GM23338 (cell line): ENCODE results near the gene SMNDC1. TPM values are rescaled to one million over a fixed set of nuclear protein-coding genes. Genes with fewer than 3 reads are reported as not detected.

ENCODE experiments used
- ATAC-seq: fragments of 200-7000 bp; cut with Tn5 transposase; 3 replicates; pipeline ENCODE4 v1.9.1; 2020
- DNase-seq: peaks from one replicate; pipeline ENCODE4 v3.0.0-alpha.2; 2015; ENCODE audit warnings: low spot score
- H2AFZ ChIP-seq: fragments of 200-600 bp; sonication (generic); 2 replicates; pipeline ENCODE4 v1.8.0; 2016; ENCODE audit warnings: antibody characterized with exemption, mild to moderate bottlenecking, moderate library complexity
- H3F3A ChIP-seq: fragments of 200-600 bp; sonication (generic); replicated peaks from 2 replicates; pipeline ENCODE4 v1.8.0; 2017; ENCODE audit warnings: antibody characterized with exemption, mixed run types, low read depth
- H3K27ac ChIP-seq: fragments of 200-600 bp; sonication (generic); 2 replicates; pipeline ENCODE4 v1.6.1; 2016; ENCODE audit warnings: low read depth
- H3K27me3 ChIP-seq: fragments of 200-600 bp; sonication (generic); 2 replicates; pipeline ENCODE4 v1.8.0; 2016; ENCODE audit warnings: mild to moderate bottlenecking, mixed run types, moderate library complexity; ENCODE audit not compliant: insufficient read depth
- H3K36me3 ChIP-seq: fragments of 200-600 bp; sonication (generic); 2 replicates; pipeline ENCODE4 v1.8.0; 2016; ENCODE audit warnings: mild to moderate bottlenecking; ENCODE audit not compliant: insufficient read depth
- H3K4me1 ChIP-seq: fragments of 200-600 bp; sonication (generic); 2 replicates; pipeline ENCODE4 v1.8.0; 2016; ENCODE audit warnings: mild to moderate bottlenecking, moderate library complexity; ENCODE audit not compliant: insufficient read depth
- H3K4me2 ChIP-seq: fragments of 200-600 bp; sonication (generic); 2 replicates; pipeline ENCODE4 v1.7.1; 2017; ENCODE audit warnings: mixed run types
- H3K4me3 ChIP-seq: fragments of 200-600 bp; sonication (generic); 2 replicates; pipeline ENCODE4 v1.6.1; 2016; ENCODE audit warnings: mixed run types
- H3K79me2 ChIP-seq: fragments of 200-600 bp; sonication (generic); replicated peaks from 2 replicates; pipeline ENCODE4 v1.8.0; 2017; ENCODE audit warnings: mild to moderate bottlenecking; ENCODE audit not compliant: insufficient read depth
- H3K9me2 ChIP-seq: fragments of 200-600 bp; sonication (generic); 2 replicates; pipeline ENCODE4 v1.8.0; 2017; ENCODE audit not compliant: insufficient read depth
- H4K20me1 ChIP-seq: fragments of 200-600 bp; sonication (generic); replicated peaks from 2 replicates; pipeline ENCODE4 v1.8.0; 2017; ENCODE audit warnings: mild to moderate bottlenecking; ENCODE audit not compliant: insufficient read depth
- H3K27ac Mint-ChIP-seq: 2 replicates; pipeline ENCODE4 v1.8.0; 2020; ENCODE audit warnings: inconsistent platforms, mild to moderate bottlenecking, moderate library complexity, mixed read lengths
- H3K27me3 Mint-ChIP-seq: 3 replicates; pipeline ENCODE4 v1.8.0; 2022; ENCODE audit warnings: low read depth, mild to moderate bottlenecking, moderate library complexity, mixed read lengths, inconsistent platforms; ENCODE audit not compliant: insufficient read depth, poor library complexity
- H3K36me3 Mint-ChIP-seq: 3 replicates; pipeline ENCODE4 v1.8.0; 2021; ENCODE audit warnings: low read depth, mild to moderate bottlenecking, inconsistent platforms, moderate library complexity, mixed read lengths
- H3K4me1 Mint-ChIP-seq: 3 replicates; pipeline ENCODE4 v1.8.0; 2020; ENCODE audit warnings: mild to moderate bottlenecking, inconsistent platforms, mixed read lengths
- H3K4me3 Mint-ChIP-seq: 3 replicates; pipeline ENCODE4 v1.8.0; 2021; ENCODE audit warnings: moderate library complexity, mild to moderate bottlenecking, inconsistent platforms, mixed read lengths
- H3K9me3 Mint-ChIP-seq: 3 replicates; pipeline ENCODE4 v1.8.0; 2020; ENCODE audit warnings: moderate library complexity, mild to moderate bottlenecking, inconsistent platforms, mixed read lengths
- EZH2 ChIP-seq: fragments of 200-600 bp; sonication (generic); IDR thresholded peaks from one replicate; pipeline ENCODE4 v1.8.0; 2017; ENCODE audit warnings: antibody characterized with exemption, mild to moderate bottlenecking, low read depth; ENCODE audit not compliant: unreplicated experiment
- EZH2phosphoT487 ChIP-seq: fragments of 200-600 bp; sonication (generic); IDR thresholded peaks from one replicate; pipeline ENCODE4 v1.8.1; 2018; ENCODE audit warnings: antibody characterized with exemption; ENCODE audit not compliant: unreplicated experiment
- NANOG ChIP-seq: IDR thresholded peaks from 2 replicates; pipeline ENCODE4 v1.6.1; 2016; ENCODE audit warnings: antibody characterized with exemption, borderline replicate concordance
- POLR2AphosphoS5 ChIP-seq: IDR thresholded peaks from 2 replicates; pipeline ENCODE4 v1.6.1; 2016; ENCODE audit warnings: antibody characterized with exemption, low read depth
- STAT1 ChIP-seq: IDR thresholded peaks from one replicate; pipeline ENCODE4 v1.6.1; 2016; ENCODE audit warnings: antibody characterized with exemption; ENCODE audit not compliant: unreplicated experiment
- ZNF114 ChIP-seq: fragments of 250-450 bp; sonication (Bioruptor Pico); IDR thresholded peaks from 2 replicates; pipeline ENCODE4 v1.5.0; 2020; ENCODE audit warnings: mild to moderate bottlenecking, moderate library complexity
- polyA plus RNA-seq: library from polyadenylated mRNA; unstranded; fragments of >200 nt; fragmentation: Nextera tagmentation; extraction: Ambion mirVana; gene quantifications from 2 replicates; pipeline ENCODE4 v1.2.1, GENCODE V29; 2016
- total RNA-seq: library from RNA; depleted of rRNA; stranded (reverse); fragments of >200 nt; shearing (Covaris generic); gene quantifications from 2 replicates; pipeline ENCODE4 v1.2.3, GENCODE V29; 2014
- TF ChIP-seq, protein P1 (sequence below): fragments of 250-450 bp; sonication (Bioruptor Pico); IDR thresholded peaks from 2 replicates; pipeline ENCODE4 v1.5.0; 2020; ENCODE audit warnings: mild to moderate bottlenecking, moderate library complexity
- TF ChIP-seq, protein P2 (sequence below), 2 experiments: fragments of 200-600 bp in 1 of 2; sonication (generic) in 1 of 2; conservative IDR thresholded peaks; 2 replicates each; pipeline versions ENCODE4 v1.5.1 to v1.6.1; 2016 to 2017; ENCODE audit warnings: antibody characterized with exemption in 2 of 2, low read depth in 2 of 2, mild to moderate bottlenecking in 2 of 2, moderate library complexity in 1 of 2

Gene SMNDC1
- total and polyA plus RNA-seq, 2 experiments from 2014 or later, result 28.4 to 45.1 TPM

DNA sequence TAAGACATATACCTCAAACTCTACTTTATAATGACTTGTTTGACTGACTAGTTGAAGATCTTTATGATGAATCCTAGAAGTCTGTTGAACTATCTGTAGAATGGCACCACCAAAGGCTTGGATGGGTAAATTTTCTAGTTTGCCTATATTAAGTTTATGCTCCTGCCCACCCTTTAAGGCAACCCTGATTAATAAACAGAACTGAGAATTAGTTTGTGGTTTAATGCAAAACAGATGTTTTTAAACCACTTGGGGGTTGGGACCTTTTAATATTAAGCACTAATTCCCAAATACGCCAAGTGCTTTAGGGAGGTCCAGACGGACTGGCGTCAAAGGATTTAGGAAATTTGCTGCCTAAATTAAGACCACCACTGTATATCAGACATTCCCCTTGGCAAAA lies 20.5 kb downstream of the SMNDC1 start (continued):
- TF ChIP-seq, protein P1, sequence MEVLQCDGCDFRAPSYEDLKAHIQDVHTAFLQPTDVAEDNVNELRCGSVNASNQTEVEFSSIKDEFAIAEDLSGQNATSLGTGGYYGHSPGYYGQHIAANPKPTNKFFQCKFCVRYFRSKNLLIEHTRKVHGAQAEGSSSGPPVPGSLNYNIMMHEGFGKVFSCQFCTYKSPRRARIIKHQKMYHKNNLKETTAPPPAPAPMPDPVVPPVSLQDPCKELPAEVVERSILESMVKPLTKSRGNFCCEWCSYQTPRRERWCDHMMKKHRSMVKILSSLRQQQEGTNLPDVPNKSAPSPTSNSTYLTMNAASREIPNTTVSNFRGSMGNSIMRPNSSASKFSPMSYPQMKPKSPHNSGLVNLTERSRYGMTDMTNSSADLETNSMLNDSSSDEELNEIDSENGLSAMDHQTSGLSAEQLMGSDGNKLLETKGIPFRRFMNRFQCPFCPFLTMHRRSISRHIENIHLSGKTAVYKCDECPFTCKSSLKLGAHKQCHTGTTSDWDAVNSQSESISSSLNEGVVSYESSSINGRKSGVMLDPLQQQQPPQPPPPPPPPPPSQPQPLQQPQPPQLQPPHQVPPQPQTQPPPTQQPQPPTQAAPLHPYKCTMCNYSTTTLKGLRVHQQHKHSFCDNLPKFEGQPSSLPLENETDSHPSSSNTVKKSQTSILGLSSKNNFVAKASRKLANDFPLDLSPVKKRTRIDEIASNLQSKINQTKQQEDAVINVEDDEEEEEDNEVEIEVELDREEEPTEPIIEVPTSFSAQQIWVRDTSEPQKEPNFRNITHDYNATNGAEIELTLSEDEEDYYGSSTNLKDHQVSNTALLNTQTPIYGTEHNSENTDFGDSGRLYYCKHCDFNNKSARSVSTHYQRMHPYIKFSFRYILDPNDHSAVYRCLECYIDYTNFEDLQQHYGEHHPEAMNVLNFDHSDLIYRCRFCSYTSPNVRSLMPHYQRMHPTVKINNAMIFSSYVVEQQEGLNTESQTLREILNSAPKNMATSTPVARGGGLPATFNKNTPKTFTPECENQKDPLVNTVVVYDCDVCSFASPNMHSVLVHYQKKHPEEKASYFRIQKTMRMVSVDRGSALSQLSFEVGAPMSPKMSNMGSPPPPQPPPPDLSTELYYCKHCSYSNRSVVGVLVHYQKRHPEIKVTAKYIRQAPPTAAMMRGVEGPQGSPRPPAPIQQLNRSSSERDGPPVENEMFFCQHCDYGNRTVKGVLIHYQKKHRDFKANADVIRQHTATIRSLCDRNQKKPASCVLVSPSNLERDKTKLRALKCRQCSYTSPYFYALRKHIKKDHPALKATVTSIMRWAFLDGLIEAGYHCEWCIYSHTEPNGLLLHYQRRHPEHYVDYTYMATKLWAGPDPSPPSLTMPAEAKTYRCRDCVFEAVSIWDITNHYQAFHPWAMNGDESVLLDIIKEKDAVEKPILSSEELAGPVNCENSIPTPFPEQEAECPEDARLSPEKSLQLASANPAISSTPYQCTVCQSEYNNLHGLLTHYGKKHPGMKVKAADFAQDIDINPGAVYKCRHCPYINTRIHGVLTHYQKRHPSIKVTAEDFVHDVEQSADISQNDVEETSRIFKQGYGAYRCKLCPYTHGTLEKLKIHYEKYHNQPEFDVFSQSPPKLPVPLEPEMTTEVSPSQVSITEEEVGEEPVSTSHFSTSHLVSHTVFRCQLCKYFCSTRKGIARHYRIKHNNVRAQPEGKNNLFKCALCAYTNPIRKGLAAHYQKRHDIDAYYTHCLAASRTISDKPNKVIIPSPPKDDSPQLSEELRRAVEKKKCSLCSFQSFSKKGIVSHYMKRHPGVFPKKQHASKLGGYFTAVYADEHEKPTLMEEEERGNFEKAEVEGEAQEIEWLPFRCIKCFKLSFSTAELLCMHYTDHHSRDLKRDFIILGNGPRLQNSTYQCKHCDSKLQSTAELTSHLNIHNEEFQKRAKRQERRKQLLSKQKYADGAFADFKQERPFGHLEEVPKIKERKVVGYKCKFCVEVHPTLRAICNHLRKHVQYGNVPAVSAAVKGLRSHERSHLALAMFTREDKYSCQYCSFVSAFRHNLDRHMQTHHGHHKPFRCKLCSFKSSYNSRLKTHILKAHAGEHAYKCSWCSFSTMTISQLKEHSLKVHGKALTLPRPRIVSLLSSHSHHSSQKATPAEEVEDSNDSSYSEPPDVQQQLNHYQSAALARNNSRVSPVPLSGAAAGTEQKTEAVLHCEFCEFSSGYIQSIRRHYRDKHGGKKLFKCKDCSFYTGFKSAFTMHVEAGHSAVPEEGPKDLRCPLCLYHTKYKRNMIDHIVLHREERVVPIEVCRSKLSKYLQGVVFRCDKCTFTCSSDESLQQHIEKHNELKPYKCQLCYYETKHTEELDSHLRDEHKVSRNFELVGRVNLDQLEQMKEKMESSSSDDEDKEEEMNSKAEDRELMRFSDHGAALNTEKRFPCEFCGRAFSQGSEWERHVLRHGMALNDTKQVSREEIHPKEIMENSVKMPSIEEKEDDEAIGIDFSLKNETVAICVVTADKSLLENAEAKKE (CRISPR knock-in tag), result no peak

DNA sequence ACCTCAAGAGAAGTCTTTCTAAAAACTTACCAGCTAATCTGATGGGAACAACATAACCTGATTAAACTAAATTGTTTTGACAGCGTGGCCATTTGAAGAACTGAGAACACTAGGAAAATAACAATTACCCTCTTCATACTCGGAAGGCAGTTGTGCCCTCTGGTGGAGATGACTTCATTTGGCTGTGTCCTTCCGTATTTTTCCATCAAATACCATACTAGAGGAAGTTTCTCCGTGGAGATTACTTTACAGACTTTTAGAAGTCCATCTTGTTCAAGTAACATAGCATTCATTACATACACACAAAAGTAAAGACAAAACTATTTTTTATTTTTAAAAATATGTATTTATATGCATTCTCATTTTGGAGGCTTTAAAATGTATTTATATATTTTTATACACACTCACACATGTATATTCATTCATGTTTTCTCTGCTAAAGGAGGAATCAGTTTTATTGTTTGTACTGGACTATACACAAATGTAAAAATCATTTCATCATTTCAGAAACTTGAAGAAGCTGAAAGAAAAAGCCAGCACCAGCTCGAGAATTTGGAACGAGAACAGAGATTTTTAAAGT lies 25.2 kb downstream of the SMNDC1 start:
- peaks cover 3% of the 10 kb centered on the region; the same call in 2 of the 3 replicates for H3K36me3 Mint-ChIP-seq
- H3K4me1 Mint-ChIP-seq, result peaks cover 2% of the 10 kb centered on the region; the same call in 2 of the 3 replicates
- Histone ChIP-seq H3K4me1 (no peaks in the 10 kb centered on the region), H3K27me3 (no peaks in the 10 kb centered on the region), H3K36me3 (no peaks in the 10 kb centered on the region), H3K4me3 (no peak overlapping the region), H3K9me2 (no peaks in the 10 kb centered on the region), H4K20me1 (no peaks in the 10 kb centered on the region; the same call in 1 of the 2 replicates), H2AFZ (no peak overlapping the region), H3K4me2 (no peak overlapping the region), H3K27ac (no peak overlapping the region), H3F3A (no peaks in the 10 kb centered on the region), H3K79me2 (no peaks in the 10 kb centered on the region)
- no peak for TF ChIP-seq ZNF114 (CRISPR knock-in tag)
- TF ChIP-seq EZH2, result no peak
- no peak for TF ChIP-seq NANOG
- TF ChIP-seq, protein P2, sequence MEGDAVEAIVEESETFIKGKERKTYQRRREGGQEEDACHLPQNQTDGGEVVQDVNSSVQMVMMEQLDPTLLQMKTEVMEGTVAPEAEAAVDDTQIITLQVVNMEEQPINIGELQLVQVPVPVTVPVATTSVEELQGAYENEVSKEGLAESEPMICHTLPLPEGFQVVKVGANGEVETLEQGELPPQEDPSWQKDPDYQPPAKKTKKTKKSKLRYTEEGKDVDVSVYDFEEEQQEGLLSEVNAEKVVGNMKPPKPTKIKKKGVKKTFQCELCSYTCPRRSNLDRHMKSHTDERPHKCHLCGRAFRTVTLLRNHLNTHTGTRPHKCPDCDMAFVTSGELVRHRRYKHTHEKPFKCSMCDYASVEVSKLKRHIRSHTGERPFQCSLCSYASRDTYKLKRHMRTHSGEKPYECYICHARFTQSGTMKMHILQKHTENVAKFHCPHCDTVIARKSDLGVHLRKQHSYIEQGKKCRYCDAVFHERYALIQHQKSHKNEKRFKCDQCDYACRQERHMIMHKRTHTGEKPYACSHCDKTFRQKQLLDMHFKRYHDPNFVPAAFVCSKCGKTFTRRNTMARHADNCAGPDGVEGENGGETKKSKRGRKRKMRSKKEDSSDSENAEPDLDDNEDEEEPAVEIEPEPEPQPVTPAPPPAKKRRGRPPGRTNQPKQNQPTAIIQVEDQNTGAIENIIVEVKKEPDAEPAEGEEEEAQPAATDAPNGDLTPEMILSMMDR (conservative IDR thresholded peaks at IDR 0.05; ENCODE audit: low read depth in 2 of 2), result peak; percentile 72 to 88
- no peak for TF ChIP-seq POLR2AphosphoS5
- TF ChIP-seq STAT1, result no peak
- no peak for TF ChIP-seq EZH2phosphoT487
- ATAC-seq (peak; percentile 62), DNase-seq (peak; percentile 79)
- H3K27ac Mint-ChIP-seq, result no peak overlapping the region
- H3K27me3 Mint-ChIP-seq, result peaks cover 1% of the 10 kb centered on the region
- no peaks in the 10 kb centered on the region for H3K9me3 Mint-ChIP-seq
- H3K4me3 Mint-ChIP-seq, result no peak overlapping the region
